H9 (cell line): ENCODE results near the gene THPO. TPM values are rescaled to one million over a fixed set of nuclear protein-coding genes. Genes with fewer than 3 reads are reported as not detected.

Experiments
- DNase-seq: peaks from one replicate; pipeline ENCODE4 v3.0.0-alpha.2; 2017
- H2AFZ ChIP-seq: one replicate; pipeline ENCODE4 v1.6.1; 2013; ENCODE audit warnings: mild to moderate bottlenecking, low read length, control low read depth, moderate library complexity
- H2AK5ac ChIP-seq: 2 replicates; pipeline ENCODE4 v1.6.1; 2013; ENCODE audit warnings: low read length, control low read depth, mixed read lengths; ENCODE audit not compliant: insufficient read length
- H2BK120ac ChIP-seq: one replicate; pipeline ENCODE4 v1.6.1; 2013; ENCODE audit warnings: low read depth, mild to moderate bottlenecking, low read length, control low read depth, inconsistent platforms; ENCODE audit not compliant: poor library complexity, severe bottlenecking
- H2BK12ac ChIP-seq: 2 replicates; pipeline ENCODE4 v1.6.1; 2013; ENCODE audit warnings: low read length, control low read depth, mixed read lengths, low read depth; ENCODE audit not compliant: insufficient read length
- H2BK15ac ChIP-seq: 2 replicates; pipeline ENCODE4 v1.6.1; 2013; ENCODE audit warnings: low read depth, low read length, control low read depth
- H2BK20ac ChIP-seq: one replicate; pipeline ENCODE4 v1.6.1; 2013; ENCODE audit warnings: low read depth, mild to moderate bottlenecking, low read length, control low read depth, inconsistent platforms; ENCODE audit not compliant: poor library complexity, severe bottlenecking
- H2BK5ac ChIP-seq: 2 replicates; pipeline ENCODE4 v1.6.1; 2013; ENCODE audit warnings: low read length, control low read depth, mixed read lengths; ENCODE audit not compliant: insufficient read length
- H3K14ac ChIP-seq: 2 replicates; pipeline ENCODE4 v1.6.1; 2013; ENCODE audit warnings: low read length, control low read depth; ENCODE audit not compliant: insufficient read depth
- H3K18ac ChIP-seq: 2 replicates; pipeline ENCODE4 v1.6.1; 2013; ENCODE audit warnings: low read depth, mild to moderate bottlenecking, mixed read lengths, low read length, control low read depth; ENCODE audit not compliant: insufficient read length
- H3K23ac ChIP-seq: 2 replicates; pipeline ENCODE4 v1.6.1; 2013; ENCODE audit warnings: low read length, control low read depth, mixed read lengths, low read depth; ENCODE audit not compliant: insufficient read length
- H3K23me2 ChIP-seq: 2 replicates; pipeline ENCODE4 v1.6.1; 2013; ENCODE audit warnings: low read depth, mild to moderate bottlenecking, mixed read lengths, low read length, control low read depth; ENCODE audit not compliant: insufficient read length, poor library complexity, severe bottlenecking
- H3K27ac ChIP-seq: 2 replicates; pipeline ENCODE4 v1.5.1; 2013; ENCODE audit warnings: low read length, control low read depth, mixed read lengths, low read depth; ENCODE audit not compliant: insufficient read length
- H3K27me3 ChIP-seq: 2 replicates; pipeline ENCODE4 v1.6.1; 2013; ENCODE audit warnings: low read length, control low read depth, inconsistent platforms; ENCODE audit not compliant: insufficient read depth
- H3K4ac ChIP-seq: 2 replicates; pipeline ENCODE4 v1.6.1; 2013; ENCODE audit warnings: low read depth, mild to moderate bottlenecking, control low read depth, inconsistent platforms, low read length, moderate library complexity
- H3K4me1 ChIP-seq: 2 replicates; pipeline ENCODE4 v1.6.1; 2013; ENCODE audit warnings: low read length, control low read depth, inconsistent platforms; ENCODE audit not compliant: insufficient read depth
- H3K4me2 ChIP-seq: 2 replicates; pipeline ENCODE4 v1.6.1; 2013; ENCODE audit warnings: low read length, control low read depth, mixed read lengths; ENCODE audit not compliant: insufficient read length, insufficient read depth
- H3K56ac ChIP-seq: 2 replicates; pipeline ENCODE4 v1.6.1; 2013; ENCODE audit warnings: low read depth, mild to moderate bottlenecking, mixed read lengths, low read length, control low read depth; ENCODE audit not compliant: insufficient read length
- H3K79me1 ChIP-seq: 2 replicates; pipeline ENCODE4 v1.6.1; 2013; ENCODE audit warnings: low read depth, mild to moderate bottlenecking, moderate library complexity, low read length, control low read depth, inconsistent platforms; ENCODE audit not compliant: insufficient read depth, poor library complexity, severe bottlenecking
- H3K79me2 ChIP-seq: 2 replicates; pipeline ENCODE4 v1.6.1; 2013; ENCODE audit warnings: low read length, control low read depth, inconsistent platforms; ENCODE audit not compliant: insufficient read depth
- H3K9ac ChIP-seq: 2 replicates; pipeline ENCODE4 v1.6.1; 2013; ENCODE audit warnings: low read length, control low read depth, mixed read lengths; ENCODE audit not compliant: insufficient read length; ENCODE audit errors: extremely low read depth
- H3K9me3 ChIP-seq: one replicate; pipeline ENCODE4 v1.6.1; 2013; ENCODE audit warnings: low read depth, low read length, inconsistent platforms; ENCODE audit not compliant: control insufficient read depth
- H3T11ph ChIP-seq: one replicate; pipeline ENCODE4 v1.6.1; 2013; ENCODE audit warnings: mild to moderate bottlenecking, low read length, control low read depth, inconsistent platforms
- H4K20me1 ChIP-seq: one replicate; pipeline ENCODE4 v1.6.1; 2013; ENCODE audit not compliant: control insufficient read depth, insufficient read length, insufficient read depth
- H4K5ac ChIP-seq: 2 replicates; pipeline ENCODE4 v1.6.1; 2013; ENCODE audit warnings: low read depth, mild to moderate bottlenecking, mixed read lengths, low read length, control low read depth; ENCODE audit not compliant: insufficient read length
- H4K8ac ChIP-seq: replicated peaks from 2 replicates; pipeline ENCODE4 v1.6.1; 2013; ENCODE audit warnings: low read length, control low read depth, mixed read lengths, low read depth; ENCODE audit not compliant: insufficient read length
- H4K91ac ChIP-seq: 2 replicates; pipeline ENCODE4 v1.6.1; 2013; ENCODE audit warnings: low read depth, mild to moderate bottlenecking, moderate library complexity, mixed read lengths, low read length, control low read depth; ENCODE audit not compliant: insufficient read length
- H3K27ac Mint-ChIP-seq, 3 experiments: 2 replicates in 2 of 3; 3 replicates in 1 of 3; pipeline ENCODE4 v1.8.0; 2020 to 2021; ENCODE audit warnings: mixed read lengths in 3 of 3, mild to moderate bottlenecking in 1 of 3, moderate library complexity in 1 of 3
- H3K27me3 Mint-ChIP-seq: 2 replicates; pipeline ENCODE4 v1.8.0; 2021; ENCODE audit warnings: low read depth, mild to moderate bottlenecking, moderate library complexity, mixed read lengths
- H3K36me3 Mint-ChIP-seq, 3 experiments: 2 replicates in 2 of 3; 3 replicates in 1 of 3; pipeline ENCODE4 v1.8.0; 2020 to 2021; ENCODE audit warnings: low read depth in 3 of 3, mixed read lengths in 3 of 3; ENCODE audit not compliant: insufficient read depth in 1 of 3
- H3K4me1 Mint-ChIP-seq, 2 experiments: 2 replicates each; pipeline ENCODE4 v1.8.0; 2020; ENCODE audit warnings: mixed read lengths in 2 of 2
- H3K4me3 Mint-ChIP-seq, 2 experiments: 2 replicates in 1 of 2; 3 replicates in 1 of 2; pipeline ENCODE4 v1.8.0; 2020 to 2021; ENCODE audit warnings: mild to moderate bottlenecking in 2 of 2, mixed read lengths in 2 of 2, moderate library complexity in 1 of 2
- H3K9me3 Mint-ChIP-seq, 2 experiments: 2 replicates in 1 of 2; 3 replicates in 1 of 2; pipeline ENCODE4 v1.8.0; 2020; ENCODE audit warnings: mild to moderate bottlenecking in 2 of 2, mixed read lengths in 2 of 2, moderate library complexity in 1 of 2
- WGBS: extraction: QIAGEN DNeasy Blood & Tissue Kit; methylation state at CpG from one replicate; pipeline ENCODE4 v1.1.7; 2013; ENCODE audit warnings: missing lambda C conversion rate, low lambda C conversion rate, mixed read lengths; ENCODE audit not compliant: insufficient read length; ENCODE audit errors: extremely low coverage; 5-methylcytosine and 5-hydroxymethylcytosine counted together
- total RNA-seq: library from RNA; stranded (reverse); gene quantifications from 2 replicates; pipeline ENCODE4 v1.2.1, GENCODE V29; 2021
- TF ChIP-seq, protein P1 (sequence below): fragments of 200-600 bp; sonication (generic); conservative IDR thresholded peaks from 3 replicates; pipeline ENCODE4 v1.8.0; 2021; ENCODE audit warnings: antibody characterized with exemption, mild to moderate bottlenecking

Gene THPO
- total RNA-seq, 1 experiment from 2014 or later: 0.85 TPM

DNA sequence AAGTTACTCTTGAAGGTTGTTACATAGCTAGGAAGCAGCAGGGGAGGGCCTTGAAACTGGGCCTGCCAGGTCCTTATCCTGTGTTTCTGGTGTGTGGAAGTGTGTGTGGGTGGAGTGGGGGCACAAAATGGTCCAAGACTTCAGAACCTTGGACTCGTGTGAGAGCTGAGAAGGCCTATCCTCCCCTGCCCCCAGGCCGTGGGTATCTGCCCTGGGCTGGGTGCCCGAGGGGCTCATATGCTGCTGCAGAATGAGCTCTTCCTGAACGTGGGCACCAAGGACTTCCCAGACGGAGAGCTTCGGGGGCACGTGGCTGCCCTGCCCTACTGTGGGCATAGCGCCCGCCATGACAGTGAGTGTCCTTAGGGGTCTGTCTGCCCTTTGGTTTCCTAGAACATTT lies 6.3 kb upstream of the THPO start:
- peaks cover 2% of the 10 kb centered on the region for H4K20me1 ChIP-seq
- no peak overlapping the region for H3K4me3 Mint-ChIP-seq

More for the DNA sequence above, 6.3 kb upstream of the THPO start:
- Histone ChIP-seq H3K23ac (no peak overlapping the region), H3K56ac (no peak overlapping the region), H2AK5ac (no peak overlapping the region), H4K5ac (no peak overlapping the region), H3K23me2 (peaks cover 9% of the 10 kb centered on the region), H3K4me2 (no peak overlapping the region), H3K9me3 (no peaks in the 10 kb centered on the region), H3K4ac (no peak overlapping the region), H4K8ac (no peak overlapping the region), H3K27me3 (peaks cover 23% of the 10 kb centered on the region), H2AFZ (no peak overlapping the region), H3K18ac (no peak overlapping the region), H2BK20ac (no peak overlapping the region), H3K79me2 (no peaks in the 10 kb centered on the region), H3T11ph (no peak overlapping the region), H3K79me1 (no peaks in the 10 kb centered on the region), H4K91ac (no peak overlapping the region), H3K9ac (no peak overlapping the region), H3K14ac (no peak overlapping the region), H2BK120ac (no peak overlapping the region), H2BK12ac (no peak overlapping the region), H2BK15ac (no peak overlapping the region), H3K4me1 (no peaks in the 10 kb centered on the region), H2BK5ac (no peak overlapping the region), H3K27ac (no peak overlapping the region)
- H3K4me1 Mint-ChIP-seq: peaks cover 3 to 5% of the 10 kb centered on the region in 2 experiments
- no peaks in the 10 kb centered on the region for H3K36me3 Mint-ChIP-seq
- H3K27ac Mint-ChIP-seq: no peak overlapping the region
- TF ChIP-seq, protein P1, sequence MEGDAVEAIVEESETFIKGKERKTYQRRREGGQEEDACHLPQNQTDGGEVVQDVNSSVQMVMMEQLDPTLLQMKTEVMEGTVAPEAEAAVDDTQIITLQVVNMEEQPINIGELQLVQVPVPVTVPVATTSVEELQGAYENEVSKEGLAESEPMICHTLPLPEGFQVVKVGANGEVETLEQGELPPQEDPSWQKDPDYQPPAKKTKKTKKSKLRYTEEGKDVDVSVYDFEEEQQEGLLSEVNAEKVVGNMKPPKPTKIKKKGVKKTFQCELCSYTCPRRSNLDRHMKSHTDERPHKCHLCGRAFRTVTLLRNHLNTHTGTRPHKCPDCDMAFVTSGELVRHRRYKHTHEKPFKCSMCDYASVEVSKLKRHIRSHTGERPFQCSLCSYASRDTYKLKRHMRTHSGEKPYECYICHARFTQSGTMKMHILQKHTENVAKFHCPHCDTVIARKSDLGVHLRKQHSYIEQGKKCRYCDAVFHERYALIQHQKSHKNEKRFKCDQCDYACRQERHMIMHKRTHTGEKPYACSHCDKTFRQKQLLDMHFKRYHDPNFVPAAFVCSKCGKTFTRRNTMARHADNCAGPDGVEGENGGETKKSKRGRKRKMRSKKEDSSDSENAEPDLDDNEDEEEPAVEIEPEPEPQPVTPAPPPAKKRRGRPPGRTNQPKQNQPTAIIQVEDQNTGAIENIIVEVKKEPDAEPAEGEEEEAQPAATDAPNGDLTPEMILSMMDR: no peak
- WGBS: no CpG with 5 or more reads among the region's 9 CpGs
- H3K27me3 Mint-ChIP-seq: peaks cover 56% of the 10 kb centered on the region
- DNase-seq: no peak
- H3K9me3 Mint-ChIP-seq: peaks cover 0 to 3% of the 10 kb centered on the region in 2 experiments; a peak in 3 of 5 replicates
